Nephron progenitor cell (in vitro differentiated cells): ENCODE results near the gene FBXO42.

Source experiments
- DNase-seq: peaks from one replicate; pipeline ENCODE4 v3.0.0; 2021
- H3K27ac Mint-ChIP-seq: 2 replicates; pipeline ENCODE4 v1.8.0; 2021; ENCODE audit warnings: mild to moderate bottlenecking, moderate library complexity, mixed read lengths
- H3K27me3 Mint-ChIP-seq: 2 replicates; pipeline ENCODE4 v1.8.0; 2021; ENCODE audit warnings: mild to moderate bottlenecking, low read depth, mixed read lengths; ENCODE audit not compliant: poor library complexity
- H3K36me3 Mint-ChIP-seq: 2 replicates; pipeline ENCODE4 v1.8.0; 2021; ENCODE audit warnings: low read depth, mixed read lengths
- H3K4me1 Mint-ChIP-seq: 2 replicates; pipeline ENCODE4 v1.8.0; 2021; ENCODE audit warnings: mixed read lengths
- H3K4me3 Mint-ChIP-seq: 2 replicates; pipeline ENCODE4 v1.8.0; 2021; ENCODE audit warnings: mild to moderate bottlenecking, moderate library complexity, mixed read lengths
- H3K9me3 Mint-ChIP-seq: 2 replicates; pipeline ENCODE4 v1.8.0; 2021; ENCODE audit warnings: mild to moderate bottlenecking, moderate library complexity, mixed read lengths
- TF ChIP-seq, protein P1 (sequence below): fragments of 200-600 bp; sonication (generic); IDR thresholded peaks from 2 replicates; pipeline ENCODE4 v1.5.0; 2021; ENCODE audit warnings: antibody characterized with exemption

The FBXO42 gene

DNA sequence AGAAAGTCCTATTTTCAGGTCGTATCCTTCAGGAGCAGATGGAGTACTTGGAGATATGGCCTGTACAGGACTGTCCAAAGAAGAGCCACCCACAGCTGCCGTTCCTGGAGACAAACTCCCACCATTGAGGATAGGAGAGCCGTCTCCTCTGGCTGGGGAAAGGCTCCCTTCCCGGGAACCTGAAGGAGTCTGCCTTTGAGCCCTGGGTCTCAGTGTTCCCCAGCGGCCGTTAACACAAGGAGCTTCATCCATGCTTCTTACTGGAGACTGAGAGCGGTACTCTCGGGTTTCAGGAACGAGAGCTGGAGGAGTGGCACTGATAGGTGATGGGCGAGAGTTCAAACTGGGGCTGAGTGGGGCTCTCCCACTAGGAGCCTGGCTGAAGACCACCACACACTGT, 100.9 kb downstream of the FBXO42 start:
- DNase-seq, result no peak
- Mint-ChIP-seq H3K4me3 (no peak overlapping the region), H3K36me3 (peaks cover 59% of the 10 kb centered on the region), H3K27ac (no peak overlapping the region), H3K27me3 (no peaks in the 10 kb centered on the region), H3K9me3 (no peaks in the 10 kb centered on the region), H3K4me1 (peaks cover 8% of the 10 kb centered on the region)
- TF ChIP-seq, protein P1, sequence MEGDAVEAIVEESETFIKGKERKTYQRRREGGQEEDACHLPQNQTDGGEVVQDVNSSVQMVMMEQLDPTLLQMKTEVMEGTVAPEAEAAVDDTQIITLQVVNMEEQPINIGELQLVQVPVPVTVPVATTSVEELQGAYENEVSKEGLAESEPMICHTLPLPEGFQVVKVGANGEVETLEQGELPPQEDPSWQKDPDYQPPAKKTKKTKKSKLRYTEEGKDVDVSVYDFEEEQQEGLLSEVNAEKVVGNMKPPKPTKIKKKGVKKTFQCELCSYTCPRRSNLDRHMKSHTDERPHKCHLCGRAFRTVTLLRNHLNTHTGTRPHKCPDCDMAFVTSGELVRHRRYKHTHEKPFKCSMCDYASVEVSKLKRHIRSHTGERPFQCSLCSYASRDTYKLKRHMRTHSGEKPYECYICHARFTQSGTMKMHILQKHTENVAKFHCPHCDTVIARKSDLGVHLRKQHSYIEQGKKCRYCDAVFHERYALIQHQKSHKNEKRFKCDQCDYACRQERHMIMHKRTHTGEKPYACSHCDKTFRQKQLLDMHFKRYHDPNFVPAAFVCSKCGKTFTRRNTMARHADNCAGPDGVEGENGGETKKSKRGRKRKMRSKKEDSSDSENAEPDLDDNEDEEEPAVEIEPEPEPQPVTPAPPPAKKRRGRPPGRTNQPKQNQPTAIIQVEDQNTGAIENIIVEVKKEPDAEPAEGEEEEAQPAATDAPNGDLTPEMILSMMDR, result no peak

- Mint-ChIP-seq H3K27me3 (no peaks in the 10 kb centered on the region), H3K4me1 (peaks cover 6% of the 10 kb centered on the region), H3K9me3 (no peaks in the 10 kb centered on the region), H3K36me3 (peaks cover 55% of the 10 kb centered on the region), H3K27ac (no peak overlapping the region), H3K4me3 (no peak overlapping the region)
- TF ChIP-seq, protein P1, result no peak
- DNase-seq, result no peak
These were observed 101.6 kb downstream of the FBXO42 start for GRCh38 chr1:16250524-16251251.

DNA sequence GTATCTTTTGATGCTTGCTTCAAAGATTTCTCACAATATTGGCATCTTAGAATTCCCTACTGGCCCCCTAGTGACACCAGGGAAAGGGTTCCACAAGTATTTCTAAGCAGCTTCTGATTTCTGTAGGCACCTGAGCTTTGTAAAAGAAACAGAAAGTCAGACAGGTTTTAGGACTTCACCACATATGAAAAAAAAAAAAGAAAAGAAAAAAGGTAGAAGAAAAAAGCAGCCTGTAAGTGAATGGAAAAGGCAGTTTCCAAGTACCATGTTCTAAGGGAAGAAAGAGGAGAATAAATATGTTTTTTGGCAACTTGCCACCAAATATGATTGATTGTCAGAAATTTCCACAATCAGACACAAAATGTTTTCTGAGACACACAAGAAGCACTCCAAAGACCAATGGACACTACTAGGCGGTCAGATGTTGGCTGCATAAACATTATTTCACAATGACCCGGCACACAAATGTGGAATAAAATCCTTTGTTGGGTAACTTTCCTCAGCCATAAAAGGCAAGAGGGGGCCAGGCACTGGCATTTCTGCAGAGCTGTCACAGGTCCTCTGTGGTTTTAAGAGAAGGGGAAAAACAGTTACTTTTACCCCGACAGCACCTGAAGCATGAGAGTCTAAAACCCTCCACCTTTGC, 102.6 kb downstream of the FBXO42 start:
- H3K9me3 Mint-ChIP-seq, result no peaks in the 10 kb centered on the region
- H3K27ac Mint-ChIP-seq, result no peak overlapping the region
- H3K36me3 Mint-ChIP-seq, result peaks cover 48% of the 10 kb centered on the region
- H3K4me3 Mint-ChIP-seq, result no peak overlapping the region
- TF ChIP-seq, protein P1, result no peak
- DNase-seq, result no peak
- peaks cover 10% of the 10 kb centered on the region for H3K4me1 Mint-ChIP-seq
- H3K27me3 Mint-ChIP-seq, result no peaks in the 10 kb centered on the region

- Mint-ChIP-seq H3K36me3 (peaks cover 40% of the 10 kb centered on the region), H3K4me1 (peaks cover 18% of the 10 kb centered on the region), H3K4me3 (no peak overlapping the region), H3K27me3 (no peaks in the 10 kb centered on the region), H3K9me3 (no peaks in the 10 kb centered on the region), H3K27ac (peak overlapping the region; percentile 11)
- TF ChIP-seq, protein P1, result no peak
- no peak for DNase-seq
These were observed 103.4 kb downstream of the FBXO42 start for GRCh38 chr1:16248603-16249516.

- H3K36me3 Mint-ChIP-seq, result peaks cover 40% of the 10 kb centered on the region
- no peak for DNase-seq
- no peak overlapping the region for H3K4me3 Mint-ChIP-seq
- TF ChIP-seq, protein P1, result no peak
- H3K27ac Mint-ChIP-seq, result no peak overlapping the region
- no peaks in the 10 kb centered on the region for H3K9me3 Mint-ChIP-seq
- H3K4me1 Mint-ChIP-seq, result peaks cover 18% of the 10 kb centered on the region
- H3K27me3 Mint-ChIP-seq, result no peaks in the 10 kb centered on the region
These were observed 104.3 kb downstream of the FBXO42 start for GRCh38 chr1:16248007-16248436.
